8988T (cell line): Measurements from ENCODE around the gene TM2D1.
A peak's percentile ranks its signal among the peaks of the same experiment; 100 is the strongest.

Experiments
- DNase-seq: peaks from one replicate; pipeline ENCODE4 v3.0.0; 2011

The TM2D1 gene

GRCh38 chr1:61641578-61642336 is 83.2 kb downstream of the TM2D1 start:
- DNase-seq, result peak; percentile 48

- no peak for DNase-seq
These were observed 84.1 kb downstream of the TM2D1 start for GRCh38 chr1:61640531-61641530.

- DNase-seq, result no peak
These were observed 85.2 kb downstream of the TM2D1 start for GRCh38 chr1:61639608-61640336.

- DNase-seq, result no peak
These were observed 85.9 kb downstream of the TM2D1 start for GRCh38 chr1:61638911-61639605.

GRCh38 chr1:61638296-61638695 is 86.6 kb downstream of the TM2D1 start:
- no peak for DNase-seq

GRCh38 chr1:61637470-61637869 is 87.5 kb downstream of the TM2D1 start:
- no peak for DNase-seq

GRCh38 chr1:61636814-61637213 is 88.1 kb downstream of the TM2D1 start:
- DNase-seq, result no peak

- no peak for DNase-seq
These were observed 88.6 kb downstream of the TM2D1 start for GRCh38 chr1:61636376-61636775.

- DNase-seq, result no peak
These were observed 89.4 kb downstream of the TM2D1 start for GRCh38 chr1:61635557-61635956.

GRCh38 chr1:61631436-61631835 is 93.5 kb downstream of the TM2D1 start:
- DNase-seq, result no peak
